NB4 (cell line): Measurements from ENCODE around the gene GALNTL6.

Experiments
- MYC ChIP-seq: IDR thresholded peaks from 2 replicates; pipeline ENCODE4 v1.6.1; 2011; ENCODE audit warnings: low read depth, low read length
- POLR2A ChIP-seq: IDR thresholded peaks from 2 replicates; pipeline ENCODE4 v1.6.1; 2011; ENCODE audit warnings: mild to moderate bottlenecking; ENCODE audit not compliant: insufficient read length; ENCODE audit errors: extremely low read depth
- TF ChIP-seq, protein P1 (sequence below): IDR thresholded peaks from one replicate; pipeline ENCODE4 v1.5.1; 2012; ENCODE audit warnings: low read depth, low read length

DNA sequence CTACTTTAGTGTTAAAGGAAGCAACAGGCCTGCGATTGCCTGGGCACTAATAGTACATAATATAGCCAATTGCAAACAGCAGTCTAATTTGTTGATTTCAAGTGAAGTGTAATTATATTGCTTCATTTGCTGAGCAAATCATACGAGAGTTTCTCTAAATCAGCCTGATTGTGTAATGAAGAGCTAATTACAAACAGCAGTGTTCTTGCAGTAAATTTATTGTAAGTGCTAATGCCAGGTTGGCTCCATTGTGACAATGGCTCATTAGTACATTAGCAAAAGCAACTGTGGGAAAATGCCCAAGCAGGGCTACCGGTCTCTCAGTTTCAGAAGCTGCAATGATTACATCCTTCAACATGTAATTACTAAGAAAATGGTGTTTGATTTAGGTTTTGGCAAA, 591.5 kb downstream of the GALNTL6 start:
- TF ChIP-seq, protein P1, sequence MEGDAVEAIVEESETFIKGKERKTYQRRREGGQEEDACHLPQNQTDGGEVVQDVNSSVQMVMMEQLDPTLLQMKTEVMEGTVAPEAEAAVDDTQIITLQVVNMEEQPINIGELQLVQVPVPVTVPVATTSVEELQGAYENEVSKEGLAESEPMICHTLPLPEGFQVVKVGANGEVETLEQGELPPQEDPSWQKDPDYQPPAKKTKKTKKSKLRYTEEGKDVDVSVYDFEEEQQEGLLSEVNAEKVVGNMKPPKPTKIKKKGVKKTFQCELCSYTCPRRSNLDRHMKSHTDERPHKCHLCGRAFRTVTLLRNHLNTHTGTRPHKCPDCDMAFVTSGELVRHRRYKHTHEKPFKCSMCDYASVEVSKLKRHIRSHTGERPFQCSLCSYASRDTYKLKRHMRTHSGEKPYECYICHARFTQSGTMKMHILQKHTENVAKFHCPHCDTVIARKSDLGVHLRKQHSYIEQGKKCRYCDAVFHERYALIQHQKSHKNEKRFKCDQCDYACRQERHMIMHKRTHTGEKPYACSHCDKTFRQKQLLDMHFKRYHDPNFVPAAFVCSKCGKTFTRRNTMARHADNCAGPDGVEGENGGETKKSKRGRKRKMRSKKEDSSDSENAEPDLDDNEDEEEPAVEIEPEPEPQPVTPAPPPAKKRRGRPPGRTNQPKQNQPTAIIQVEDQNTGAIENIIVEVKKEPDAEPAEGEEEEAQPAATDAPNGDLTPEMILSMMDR = no peak
- TF ChIP-seq POLR2A (no peak), MYC (no peak)
